ENCODE measurements around the gene RASAL2.
A peak's percentile ranks its signal among the peaks of the same experiment; 100 is the strongest.
"Not testable (repeated sequence)": the region's sequence is repeated elsewhere in the genome, so short reads cannot be mapped to it uniquely, and the experiment has no call there.

RASAL2 gene

GRCh38 chr1:178119628-178120027 lies 25.7 kb downstream of the RASAL2 start:
- no peak for DNase-seq (ENCODE audit: low read depth)

- no peak for DNase-seq (ENCODE audit: low read depth)
Measured at GRCh38 chr1:178120088-178120487, 26.2 kb downstream of the RASAL2 start.

- DNase-seq (ENCODE audit: low read depth): not testable (repeated sequence)
Measured at GRCh38 chr1:178120520-178121052, 26.7 kb downstream of the RASAL2 start.

- DNase-seq (ENCODE audit: low read depth): peak; percentile 28
Measured at GRCh38 chr1:178121883-178122282, 28.0 kb downstream of the RASAL2 start.

DNA sequence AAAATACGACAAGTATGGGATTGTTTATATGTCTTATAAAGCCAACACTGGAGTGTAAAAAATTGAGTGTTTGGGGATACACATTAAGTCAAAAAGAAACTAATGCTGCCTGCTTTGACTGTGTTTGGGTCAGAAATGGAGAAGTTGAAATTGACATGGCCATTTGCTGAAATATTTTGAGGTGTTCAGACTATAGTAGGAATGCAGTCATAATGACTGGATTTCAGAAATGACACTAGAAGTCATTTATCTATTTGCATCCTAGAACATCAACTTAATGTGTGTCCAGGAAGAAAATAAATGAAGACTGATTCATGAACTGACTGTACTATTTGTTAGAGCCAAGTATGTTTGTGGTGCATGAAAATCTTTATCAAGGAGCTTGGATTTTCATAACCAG lies 28.4 kb downstream of the RASAL2 start:
- peak; percentile 56 for DNase-seq (ENCODE audit: low read depth)

- no peak for DNase-seq (ENCODE audit: low read depth)
Measured at GRCh38 chr1:178124115-178124514, 30.2 kb downstream of the RASAL2 start.

GRCh38 chr1:178126261-178126660 lies 32.4 kb downstream of the RASAL2 start:
- peak; percentile 29 for DNase-seq (ENCODE audit: low read depth)

GRCh38 chr1:178126741-178127185 lies 32.9 kb downstream of the RASAL2 start:
- DNase-seq (ENCODE audit: low read depth): peak; percentile 96

- peak; percentile 39 for DNase-seq (ENCODE audit: low read depth)
Measured at GRCh38 chr1:178127482-178128191, 33.7 kb downstream of the RASAL2 start.

DNA sequence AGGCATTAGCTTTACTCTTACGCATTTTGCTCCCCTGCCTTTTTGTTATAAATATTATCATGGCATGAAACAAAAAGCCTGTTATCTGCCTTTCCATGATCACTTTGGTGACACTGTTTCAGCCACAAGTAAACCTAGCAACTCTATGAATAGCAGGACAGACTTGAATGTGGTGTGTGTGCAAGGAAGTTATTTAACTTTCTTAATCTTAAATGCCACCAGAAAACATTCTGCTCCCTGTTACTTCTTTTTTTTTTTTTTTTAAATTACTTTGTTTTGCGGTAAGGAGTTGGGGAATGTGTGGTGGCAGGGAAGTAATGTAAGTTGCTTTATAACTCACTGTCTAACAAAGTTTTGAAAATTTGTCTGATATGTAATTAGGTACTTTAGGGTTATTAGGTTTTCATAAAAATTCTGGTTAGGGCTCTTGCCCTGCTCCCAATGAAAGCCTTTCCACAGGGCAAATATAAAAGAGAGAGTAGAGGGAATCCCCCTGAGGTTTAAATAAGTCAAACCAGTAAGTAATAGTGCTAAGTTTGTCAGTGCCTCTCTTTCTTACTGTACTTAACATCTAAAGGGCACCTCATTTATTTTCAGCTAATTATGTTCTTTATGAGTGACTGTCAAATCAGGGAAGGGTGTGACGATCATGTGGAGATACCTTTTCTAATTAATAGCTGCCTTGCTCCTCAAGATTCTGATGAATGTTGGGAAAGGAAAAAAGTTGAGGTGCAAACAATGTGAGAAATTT lies 39.5 kb downstream of the RASAL2 start:
- no peak for DNase-seq (ENCODE audit: low read depth)

DNA sequence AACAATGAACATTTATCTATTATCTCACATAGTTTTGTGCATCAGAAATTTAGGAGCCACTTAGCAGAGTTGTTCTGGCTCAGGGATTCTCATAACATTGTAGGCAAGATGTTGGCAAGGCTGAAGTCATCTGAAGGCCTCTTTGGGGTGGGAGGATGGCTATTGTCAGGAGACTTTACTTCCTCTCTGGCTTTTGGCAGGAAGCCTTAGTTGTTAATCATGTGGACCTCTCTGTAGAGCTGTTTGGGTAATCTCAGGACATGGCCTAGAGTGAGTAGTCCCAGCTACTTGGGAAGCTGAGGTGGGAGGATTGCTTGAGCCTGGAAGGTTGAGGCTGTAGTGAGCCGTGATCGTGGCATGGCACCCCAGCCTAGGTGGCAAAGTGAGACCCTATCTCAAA lies 40.2 kb downstream of the RASAL2 start:
- peak; percentile 76 for DNase-seq (ENCODE audit: low read depth)

- no peak for DNase-seq (ENCODE audit: low read depth)
Measured at GRCh38 chr1:178137238-178137637, 43.3 kb downstream of the RASAL2 start.

- no peak for DNase-seq (ENCODE audit: low read depth)
Measured at GRCh38 chr1:178142806-178143205, 48.9 kb downstream of the RASAL2 start.

DNA sequence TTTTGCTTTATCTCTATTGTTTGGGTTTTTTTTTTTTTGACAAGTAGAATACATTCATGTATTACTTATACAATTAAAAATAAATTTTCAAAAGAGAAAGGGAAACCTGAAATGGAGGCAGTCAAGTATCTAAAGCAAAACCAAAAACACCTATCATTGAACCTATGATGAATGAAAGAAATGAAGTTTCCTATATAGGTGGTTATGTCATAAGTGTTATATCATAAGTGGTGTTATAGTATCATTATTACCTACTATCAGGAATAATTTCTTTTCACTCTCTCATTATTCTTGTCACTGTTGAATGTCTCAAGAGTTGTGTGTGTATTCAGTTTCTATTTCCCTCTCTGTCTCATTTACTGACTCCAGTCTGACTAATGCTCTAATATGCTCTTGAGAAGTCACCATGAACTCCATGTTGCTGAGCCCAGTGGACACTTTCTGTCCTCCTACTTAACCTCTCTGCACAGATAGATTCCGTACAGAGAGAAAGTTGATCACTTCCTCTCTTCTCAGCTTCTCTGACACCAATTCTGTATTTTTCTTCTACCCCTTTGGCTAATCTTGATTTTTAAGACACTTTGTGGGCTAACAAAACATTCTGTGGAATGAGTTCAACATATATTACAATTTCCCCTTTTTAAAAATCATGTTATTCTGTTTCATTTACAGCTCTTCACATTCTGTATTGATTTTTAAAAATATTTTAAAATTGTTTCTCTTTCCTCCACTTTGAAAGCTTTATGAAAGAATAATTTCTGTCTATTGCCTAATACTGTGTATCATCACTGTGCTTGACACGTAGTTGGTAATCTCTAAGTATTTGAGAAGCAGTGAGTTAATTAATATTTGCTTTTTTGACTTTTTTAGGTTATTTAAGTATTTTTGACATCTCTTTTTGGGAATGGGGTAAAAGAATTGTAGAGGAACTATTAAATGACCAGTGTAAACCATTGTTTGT lies 50.1 kb downstream of the RASAL2 start:
- DNase-seq (ENCODE audit: low read depth): peak; percentile 66

GRCh38 chr1:178145605-178146004 lies 51.7 kb downstream of the RASAL2 start:
- no peak for DNase-seq (ENCODE audit: low read depth)

DNA sequence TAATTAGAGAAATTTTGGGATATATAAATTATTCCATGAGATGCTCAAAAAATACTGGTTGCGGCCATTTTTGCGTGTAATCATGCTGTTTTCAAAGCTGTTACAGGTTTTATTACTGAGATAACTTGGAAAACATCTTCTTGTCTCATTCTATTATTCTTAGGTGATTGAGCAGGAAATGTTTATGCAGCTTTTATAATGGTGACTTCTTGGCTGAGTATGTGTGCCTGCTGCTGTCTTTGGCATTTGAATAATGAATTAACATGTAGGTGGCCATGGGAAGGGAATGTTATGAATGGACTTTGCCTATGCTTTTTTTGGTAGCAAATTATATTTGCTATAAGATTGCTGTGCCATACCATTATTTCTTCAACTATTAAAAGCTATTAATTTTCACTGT lies 52.5 kb downstream of the RASAL2 start:
- DNase-seq (ENCODE audit: low read depth): no peak

DNA sequence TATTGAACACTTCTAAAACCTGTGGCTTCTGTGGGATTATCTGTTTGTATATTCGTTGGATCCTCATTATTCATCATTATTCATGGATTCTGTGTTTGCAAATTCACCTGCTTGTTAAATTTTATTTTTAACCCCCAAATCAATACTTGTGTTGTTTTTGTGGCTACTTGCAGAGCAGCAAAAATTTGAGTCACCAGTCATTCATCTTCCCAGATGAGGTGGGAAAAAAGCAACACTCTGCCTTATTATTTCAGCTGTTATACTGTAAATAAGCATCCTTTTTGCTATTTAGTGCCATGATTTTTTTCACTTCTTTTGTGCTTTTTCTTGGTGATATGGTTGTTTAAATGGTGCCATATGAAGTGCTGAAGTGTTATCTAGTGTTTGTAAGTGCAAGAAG lies 56.7 kb downstream of the RASAL2 start:
- DNase-seq (ENCODE audit: low read depth): no peak

DNA sequence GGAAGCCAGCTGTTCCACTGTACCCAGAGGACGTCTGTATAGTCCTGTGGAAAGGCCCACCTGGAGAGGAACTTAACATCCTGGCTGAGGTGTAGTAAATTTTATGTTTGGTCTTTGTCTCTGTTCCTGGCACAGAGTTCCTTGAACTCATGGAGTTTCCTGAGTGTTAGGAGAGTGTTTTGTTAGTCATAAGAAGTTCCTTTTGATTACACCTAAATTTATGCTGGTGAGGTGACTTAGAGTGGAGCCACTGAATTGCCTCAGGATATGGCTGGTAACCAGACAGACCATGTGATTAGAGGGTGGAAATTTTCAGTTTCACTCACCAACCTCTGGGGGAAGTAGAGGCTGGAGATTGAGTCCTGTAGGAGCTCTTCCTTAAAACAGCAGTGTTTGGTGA lies 57.9 kb downstream of the RASAL2 start:
- peak; percentile 55 for DNase-seq (ENCODE audit: low read depth)

DNA sequence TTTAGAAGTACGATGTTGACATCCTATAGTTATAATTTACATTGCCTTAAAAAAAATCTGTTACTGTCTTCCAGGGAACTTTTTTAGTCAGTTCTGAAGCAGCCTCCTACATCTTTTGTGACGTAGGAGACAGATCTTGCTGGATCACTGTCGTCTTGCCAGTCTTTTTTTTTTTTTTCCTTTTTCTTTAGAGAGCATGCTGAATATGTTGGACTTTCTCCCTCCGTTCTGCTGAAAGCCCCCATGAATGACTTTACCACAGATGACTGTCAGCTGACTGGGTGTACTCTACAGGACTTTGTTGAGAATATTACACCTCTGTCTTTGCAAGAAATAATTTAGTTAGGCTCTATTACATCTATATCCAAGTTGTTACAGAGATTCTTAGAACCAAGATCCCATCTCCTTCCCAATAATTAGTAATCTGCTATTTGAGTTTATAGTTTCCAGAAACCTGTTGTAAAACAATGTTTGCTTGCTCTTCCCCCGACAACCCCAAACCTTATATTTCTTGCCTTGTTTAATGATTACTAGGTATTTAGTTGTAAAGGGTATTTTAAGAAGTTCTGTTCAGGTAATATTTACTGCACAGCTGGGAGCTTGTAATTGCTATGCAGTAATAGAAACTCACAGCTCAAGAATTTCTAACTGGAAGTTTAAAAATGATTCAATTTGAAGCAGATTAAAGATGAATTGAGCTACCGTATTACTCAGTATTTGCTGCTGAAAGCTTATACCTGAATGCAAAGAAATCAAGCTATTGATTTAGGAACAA lies 61.8 kb downstream of the RASAL2 start:
- peak; percentile 39 for DNase-seq (ENCODE audit: low read depth)

GRCh38 chr1:178160736-178161475 lies 67.0 kb downstream of the RASAL2 start:
- DNase-seq (ENCODE audit: low read depth): no peak

GRCh38 chr1:178161516-178161915 lies 67.6 kb downstream of the RASAL2 start:
- DNase-seq (ENCODE audit: low read depth): peak; percentile 22

All from ELR (cell line).